ENCODE data around the gene VKORC1L1. TPM values are rescaled to one million over a fixed set of nuclear protein-coding genes. Genes with fewer than 3 reads are reported as not detected.

The VKORC1L1 gene
- total and polyA plus RNA-seq, 2 of the 8 experiments (the other 6 are each of a cell fraction or from before 2014, with no cell fraction given): 12.7 to 45.3 TPM

DNA sequence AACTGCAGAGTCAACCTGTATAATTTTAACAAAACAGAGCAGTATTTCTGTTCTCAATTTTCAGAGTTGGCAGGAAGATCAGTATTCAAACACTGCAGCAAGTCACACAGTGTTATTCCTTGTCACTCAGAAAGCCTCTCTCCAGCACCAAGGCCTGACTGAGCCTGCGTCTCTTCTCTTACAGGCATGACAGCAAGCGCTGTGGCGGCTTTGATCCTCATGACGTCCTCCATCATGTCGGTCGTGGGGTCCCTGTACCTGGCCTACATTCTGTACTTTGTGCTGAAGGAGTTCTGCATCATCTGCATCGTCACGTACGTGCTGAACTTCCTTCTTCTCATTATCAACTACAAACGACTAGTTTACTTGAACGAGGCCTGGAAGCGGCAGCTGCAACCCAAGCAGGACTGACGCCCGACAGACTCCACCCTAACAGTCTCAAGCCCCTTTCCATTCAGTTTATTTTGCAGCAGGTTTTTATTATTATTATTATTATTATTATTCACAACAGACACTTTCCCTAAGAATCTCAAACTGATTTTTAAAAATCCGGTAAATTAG lies 81.1 kb downstream of the VKORC1L1 start:
- Histone ChIP-seq H3K9me3 (ENCODE audit: insufficient read depth in 2 of 2, low read depth in 1 of 2, low read length in 1 of 2) (no peaks in the 10 kb centered on the region), H3K56ac (replicated peaks; ENCODE audit: insufficient read length, low read depth, low read length) (no peak overlapping the region), H2AFZ (ENCODE audit: low read length) (no peak overlapping the region), H3K27ac (ENCODE audit: low read depth, low read length) (no peak overlapping the region), H3K36me3 (ENCODE audit: control insufficient read depth in 2 of 4, insufficient read depth in 4 of 4, low read length in 3 of 4) (peaks cover 6 to 17% (median 10%) of the 10 kb centered on the region in 4 experiments; a peak in 6 of 8 replicates), H4K91ac (replicated peaks; ENCODE audit: insufficient read length, low read length) (no peak overlapping the region), H4K20me1 (replicated peaks in 1 of 2; ENCODE audit: control insufficient read depth in 1 of 2, insufficient read depth in 2 of 2, low read length in 2 of 2) (peaks cover 0 to 2% of the 10 kb centered on the region in 2 experiments), H2BK120ac (replicated peaks; ENCODE audit: low read depth, low read length) (no peak overlapping the region), H3K4ac (replicated peaks; ENCODE audit: insufficient read length, low read depth, low read length) (no peak overlapping the region), H2BK5ac (ENCODE audit: low read depth, low read length) (no peak overlapping the region), H4K8ac (ENCODE audit: extremely low read depth, insufficient read depth, low read length) (no peak overlapping the region), H3K9ac (replicated peaks in 1 of 4; ENCODE audit: extremely low read depth in 1 of 4, low read depth in 3 of 4, low read length in 3 of 4) (no peak overlapping the region), H2AK5ac (ENCODE audit: low read depth, low read length) (no peak overlapping the region), H3K18ac (ENCODE audit: extremely low read depth, low read length) (no peak overlapping the region), H3K4me3 (ENCODE audit: extremely low read depth in 1 of 4, insufficient read depth in 2 of 4, low read depth in 3 of 4, low read length in 4 of 4) (no peak overlapping the region), H3K4me1 (replicated peaks in 1 of 4; ENCODE audit: control insufficient read depth in 3 of 4, insufficient read depth in 4 of 4, low read length in 3 of 4) (no peaks in the 10 kb centered on the region), H3K27me3 (replicated peaks in 1 of 4; ENCODE audit: control insufficient read depth in 3 of 4, extremely low read depth in 1 of 4, insufficient read depth in 3 of 4, low read length in 3 of 4) (no peaks in the 10 kb centered on the region), H4K5ac (ENCODE audit: insufficient read length, low read depth, low read length) (no peak overlapping the region), H3K14ac (ENCODE audit: insufficient read length) (no peak overlapping the region), H2BK15ac (ENCODE audit: low read length) (no peak overlapping the region), H2BK12ac (ENCODE audit: low read depth, low read length) (no peak overlapping the region), H3K79me2 (ENCODE audit: control insufficient read depth in 1 of 2, insufficient read depth in 2 of 2, low read length in 2 of 2) (no peaks in the 10 kb centered on the region), H3K23ac (ENCODE audit: insufficient read length) (no peak overlapping the region), H3K23me2 (ENCODE audit: low read depth, low read length) (no peaks in the 10 kb centered on the region), H3K79me1 (ENCODE audit: low read depth, low read length) (no peaks in the 10 kb centered on the region), H3K4me2 (ENCODE audit: insufficient read depth in 1 of 2, low read depth in 2 of 2, low read length in 2 of 2) (no peak overlapping the region), H2BK20ac (ENCODE audit: low read length) (no peak overlapping the region)
- FAIRE-seq (no peak), DNase-seq (ENCODE audit: low read depth in 1 of 2, low spot score in 2 of 2) (no peak)
- no peak for TF ChIP-seq HDAC6 (IDR thresholded peaks at IDR 0.05; ENCODE audit: low read depth, low read length)
- TF ChIP-seq HDAC2 (IDR thresholded peaks at IDR 0.05; ENCODE audit: borderline replicate concordance in 1 of 2, low read depth in 2 of 2, low read length in 2 of 2): no peak
- TF ChIP-seq SIN3A (conservative IDR thresholded peaks at IDR 0.05 in 1 of 2, IDR thresholded peaks at IDR 0.05 in 1 of 2; ENCODE audit: low read depth in 1 of 2, low read length in 2 of 2): no peak
- no peak for TF ChIP-seq POLR2AphosphoS5 (IDR thresholded peaks at IDR 0.05; ENCODE audit: low read depth, low read length)
- no peak for TF ChIP-seq EGR1 (IDR thresholded peaks at IDR 0.05; ENCODE audit: borderline replicate concordance, low read depth, low read length)
- TF ChIP-seq RNF2 (IDR thresholded peaks at IDR 0.05; ENCODE audit: borderline replicate concordance, low read depth, low read length, missing control alignments, poor library complexity, severe bottlenecking): no peak
- no peak for TF ChIP-seq SRF (IDR thresholded peaks at IDR 0.05; ENCODE audit: low read depth, low read length)
- TF ChIP-seq ZNF274 (IDR thresholded peaks at IDR 0.05; ENCODE audit: borderline replicate concordance, extremely low read depth, low read length): no peak
- no peak for TF ChIP-seq GABPA (IDR thresholded peaks at IDR 0.05; ENCODE audit: borderline replicate concordance, insufficient read depth, low read length)
- TF ChIP-seq POU5F1 (IDR thresholded peaks at IDR 0.05; ENCODE audit: low read depth, low read length): no peak
- TF ChIP-seq TCF12 (IDR thresholded peaks at IDR 0.05; ENCODE audit: low read depth, low read length): no peak
- TF ChIP-seq GTF2F1 (IDR thresholded peaks at IDR 0.05; ENCODE audit: borderline replicate concordance, low read depth, low read length): no peak
- ChIA-PET CTCF (ENCODE audit: partially characterized antibody) (no interaction called here), POLR2A (ENCODE audit: partially characterized antibody) (interaction anchor here (1.1 to 2.7 kb wide), 2 partner anchors 9 to 12 kb away, joined by 4 to 13 read pairs; no protein-coding TSS in a partner anchor)
- WGBS, 2 experiments (ENCODE audit: extremely low coverage in 1 of 2, insufficient coverage in 1 of 2, insufficient read length in 1 of 2, insufficient replicate concordance in 2 of 2, low coverage in 1 of 2, low lambda C conversion rate in 2 of 2, missing lambda C conversion rate in 1 of 2): 94% methylated on average over 15 of the region's 15 CpGs; no CpG with 5 or more reads in 1 of the 2 experiments
